Measurements from ENCODE around the gene GALR3.
"Not testable (repeated sequence)": the region's sequence is repeated elsewhere in the genome, so short reads cannot be mapped to it uniquely, and the experiment has no call there.

Gene GALR3

DNA sequence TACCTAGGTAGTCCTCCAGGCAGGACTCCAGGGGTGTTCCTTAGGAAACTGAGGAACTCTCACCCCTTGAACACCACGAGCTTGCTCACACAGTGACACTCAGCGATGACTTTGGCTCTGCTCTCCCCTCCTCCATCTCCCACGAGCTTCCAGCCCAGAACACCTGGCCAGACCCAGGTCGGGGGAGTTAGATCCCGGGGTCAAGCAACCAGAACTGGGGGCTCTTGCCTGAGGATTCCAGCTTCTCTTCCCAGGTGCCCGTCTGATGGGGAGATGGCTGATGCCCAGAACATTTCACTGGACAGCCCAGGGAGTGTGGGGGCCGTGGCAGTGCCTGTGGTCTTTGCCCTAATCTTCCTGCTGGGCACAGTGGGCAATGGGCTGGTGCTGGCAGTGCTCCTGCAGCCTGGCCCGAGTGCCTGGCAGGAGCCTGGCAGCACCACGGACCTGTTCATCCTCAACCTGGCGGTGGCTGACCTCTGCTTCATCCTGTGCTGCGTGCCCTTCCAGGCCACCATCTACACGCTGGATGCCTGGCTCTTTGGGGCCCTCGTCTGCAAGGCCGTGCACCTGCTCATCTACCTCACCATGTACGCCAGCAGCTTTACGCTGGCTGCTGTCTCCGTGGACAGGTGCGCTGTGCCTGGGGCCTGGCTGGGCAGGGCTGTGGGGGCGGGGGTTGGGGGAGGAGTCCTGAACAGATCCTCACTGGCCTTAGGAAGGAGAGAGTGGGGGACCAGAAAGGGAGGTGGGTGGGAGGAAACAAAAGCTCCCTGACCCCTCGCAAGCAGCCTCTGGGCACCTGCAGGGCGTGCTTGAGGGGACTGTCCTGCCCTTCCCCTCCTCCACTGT is at the start of gene GALR3:
Gene GALR3 (plus strand): TSS at position 249 of the 852 bp plus-strand sequence. CDS start 25 bp downstream, at position 274.
- DNase-seq (ENCODE audit: low spot score) = no peak

DNA sequence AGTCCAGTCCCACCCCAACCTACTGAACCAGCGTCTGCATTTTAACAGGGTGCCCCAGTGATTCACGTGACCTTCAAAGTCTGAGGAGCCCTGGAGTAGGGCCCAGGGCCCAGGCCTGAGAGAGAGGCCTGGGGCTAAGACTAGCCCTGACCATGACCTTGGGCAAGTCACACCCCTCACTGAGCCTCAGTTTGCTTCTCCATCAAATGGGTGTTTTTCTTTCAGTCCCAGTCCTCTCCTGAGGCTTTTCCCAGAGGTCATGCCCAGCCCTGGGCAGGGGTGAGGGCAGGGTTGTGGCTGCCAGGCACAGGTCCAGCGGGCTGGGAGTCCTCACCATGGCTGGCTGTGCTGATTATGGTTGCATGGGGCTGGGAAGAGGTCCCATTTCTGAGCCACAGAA is 48.5 kb upstream of the GALR3 start:
- no peak for DNase-seq (ENCODE audit: low spot score)

DNA sequence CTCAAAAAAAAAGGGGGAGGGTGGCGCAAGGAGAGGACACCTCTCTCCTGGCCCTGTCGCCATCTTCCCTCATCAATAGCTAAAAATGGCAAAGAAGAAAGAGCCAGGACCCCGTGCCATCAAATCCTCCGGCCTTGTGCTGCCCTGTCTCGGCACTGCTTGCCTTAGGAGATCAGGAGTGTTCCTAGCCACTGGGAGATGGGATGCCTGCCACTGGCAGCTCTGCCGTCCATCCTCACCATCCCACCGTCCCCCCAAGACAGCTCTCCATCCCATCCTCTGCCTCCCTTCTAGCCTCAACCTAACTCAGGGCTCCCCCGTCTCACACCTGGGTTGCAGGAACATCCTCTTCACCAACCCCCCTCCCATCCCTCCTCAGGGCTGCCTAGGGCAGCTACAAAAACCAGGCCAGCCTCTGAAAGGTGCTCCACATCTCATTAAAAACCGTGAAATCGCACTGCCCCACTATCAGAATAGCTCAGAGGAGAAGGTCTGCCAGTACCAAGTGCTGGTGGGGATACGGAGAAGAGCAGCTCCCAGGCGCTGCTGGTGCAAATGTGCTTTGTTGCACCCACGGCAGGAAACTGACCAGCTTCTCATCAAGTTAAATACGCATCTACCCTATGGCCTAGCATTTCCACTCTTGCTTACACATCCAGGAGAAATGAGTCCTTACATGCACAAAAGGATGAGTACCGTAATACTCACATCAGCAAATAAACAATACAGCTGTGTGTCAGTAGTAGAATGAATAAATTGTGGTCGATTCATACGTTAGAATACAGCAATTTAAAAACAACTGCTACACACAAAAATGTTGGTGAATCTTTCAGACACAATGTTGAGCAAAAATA is 47.2 kb upstream of the GALR3 start:
- DNase-seq (ENCODE audit: low spot score) = no peak

DNA sequence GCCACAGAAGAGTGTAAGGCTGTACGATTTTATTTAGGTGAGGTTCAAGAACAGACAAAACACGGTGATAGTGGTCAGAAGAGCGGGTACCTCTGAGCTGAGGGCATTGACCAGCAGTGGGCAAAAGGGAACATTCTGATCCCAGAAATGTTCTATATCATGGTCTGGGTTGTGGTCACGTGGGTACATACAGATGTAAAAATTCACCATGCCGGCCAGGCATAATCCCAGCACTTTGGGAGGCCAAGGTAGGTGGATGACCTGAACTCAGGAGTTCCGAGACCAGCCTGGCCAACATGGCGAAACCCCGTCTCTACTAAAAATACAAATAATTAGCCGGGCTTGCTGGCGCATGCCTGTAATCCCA is 46.6 kb upstream of the GALR3 start:
- DNase-seq (ENCODE audit: low spot score) = no peak

DNA sequence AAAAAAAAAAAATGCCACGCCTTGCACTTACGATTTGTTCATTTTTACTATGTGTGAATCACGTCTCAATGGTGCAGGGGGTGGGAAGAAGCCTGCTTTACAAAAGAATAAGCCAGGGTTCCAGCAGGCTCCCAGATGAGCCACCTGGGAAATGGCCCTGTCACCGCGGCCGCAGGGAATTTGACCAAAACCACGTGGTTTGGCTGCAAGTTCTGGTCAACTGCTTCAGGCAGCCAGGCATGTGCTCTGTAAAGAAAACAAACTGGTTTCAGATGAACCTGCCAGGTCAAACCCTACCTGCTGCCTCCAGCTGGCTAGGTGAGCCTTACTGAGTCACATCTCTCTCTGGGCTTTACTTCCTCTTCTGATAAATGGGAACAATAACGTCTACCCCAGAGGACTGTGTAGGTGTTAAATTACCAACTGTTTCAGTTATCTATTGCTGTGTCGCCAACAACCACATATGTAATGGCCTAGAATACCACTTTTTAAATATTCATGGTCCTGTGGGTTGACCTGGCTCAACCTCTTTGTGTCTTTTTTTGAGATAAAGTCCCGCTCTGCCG is 46.0 kb upstream of the GALR3 start:
- no peak for DNase-seq (ENCODE audit: low spot score)

GRCh38 chr22:37778370-37779009 is 44.7 kb upstream of the GALR3 start:
- no peak for DNase-seq (ENCODE audit: low spot score)

- no peak for DNase-seq (ENCODE audit: low spot score)
Measured at GRCh38 chr22:37781434-37782059, 41.6 kb upstream of the GALR3 start.

DNA sequence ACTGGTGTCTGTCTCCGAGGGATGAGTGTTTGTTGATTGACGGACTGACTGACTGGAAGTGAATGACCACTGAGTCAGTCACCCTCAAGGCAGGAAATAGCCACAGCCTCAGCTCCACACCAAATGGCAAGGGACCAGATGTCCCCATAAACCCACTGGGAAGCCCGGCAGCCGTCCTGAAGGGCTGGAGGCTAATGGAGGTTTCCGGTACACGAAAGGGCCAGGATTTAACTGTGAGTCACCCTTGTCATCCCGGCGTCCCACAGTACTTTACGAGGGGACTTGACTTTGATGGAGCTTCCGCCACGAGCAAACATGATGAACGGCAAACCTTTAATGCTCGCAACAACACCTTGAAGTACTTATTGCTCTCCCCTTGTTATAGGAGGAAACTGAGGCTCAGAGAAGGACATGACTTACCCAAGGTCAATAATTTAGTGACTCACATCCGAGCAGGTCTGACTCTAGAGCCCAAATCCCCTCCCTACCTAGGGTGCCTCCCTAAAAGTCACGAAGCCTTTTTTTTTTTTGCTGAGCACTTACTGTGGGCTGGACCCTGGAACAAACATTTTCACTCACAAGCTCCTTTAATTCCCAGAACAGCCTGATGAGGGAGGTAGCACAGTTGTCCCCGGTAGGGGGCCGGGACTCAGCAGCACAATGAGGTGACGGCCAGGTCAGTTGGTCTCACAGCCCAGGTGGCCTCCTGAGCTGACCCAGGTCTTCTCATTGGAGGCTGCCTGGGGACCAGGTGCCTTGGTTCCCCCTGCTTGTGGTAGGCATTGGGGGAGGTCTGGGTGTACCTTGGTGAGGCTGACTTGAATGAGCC is 40.6 kb upstream of the GALR3 start:
- no peak for DNase-seq (ENCODE audit: low spot score)

DNA sequence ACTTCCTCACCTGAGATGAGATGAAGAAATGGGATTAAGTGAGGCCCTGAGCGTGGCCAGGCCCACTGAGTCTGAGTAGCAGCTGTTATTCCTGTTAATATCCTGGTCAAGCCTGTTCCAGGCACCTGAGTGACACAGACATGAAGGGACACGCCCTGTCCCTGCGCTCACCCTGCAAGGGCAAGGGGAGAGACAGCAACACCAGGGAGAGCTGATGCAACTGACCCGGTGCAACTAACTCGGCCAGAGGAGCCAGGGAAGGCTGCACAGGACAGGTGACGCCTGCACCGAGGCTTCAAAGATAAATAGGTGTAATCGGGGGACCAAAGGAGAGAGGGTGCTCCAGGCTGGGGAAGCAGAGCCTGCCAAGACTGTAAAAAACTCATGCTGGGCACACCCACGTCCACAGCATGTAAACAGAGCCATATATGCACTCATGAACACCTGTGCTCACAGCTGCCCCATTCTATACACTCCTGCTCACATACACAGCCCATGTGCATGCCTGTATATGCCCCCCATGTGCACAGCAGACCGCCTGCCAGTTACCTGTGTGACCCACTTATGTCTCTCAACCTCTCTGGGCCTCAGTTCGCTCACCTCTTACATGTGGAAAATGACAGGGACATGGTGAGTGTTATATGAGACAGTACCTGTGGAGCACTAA is 38.2 kb upstream of the GALR3 start:
- no peak for DNase-seq (ENCODE audit: low spot score)

DNA sequence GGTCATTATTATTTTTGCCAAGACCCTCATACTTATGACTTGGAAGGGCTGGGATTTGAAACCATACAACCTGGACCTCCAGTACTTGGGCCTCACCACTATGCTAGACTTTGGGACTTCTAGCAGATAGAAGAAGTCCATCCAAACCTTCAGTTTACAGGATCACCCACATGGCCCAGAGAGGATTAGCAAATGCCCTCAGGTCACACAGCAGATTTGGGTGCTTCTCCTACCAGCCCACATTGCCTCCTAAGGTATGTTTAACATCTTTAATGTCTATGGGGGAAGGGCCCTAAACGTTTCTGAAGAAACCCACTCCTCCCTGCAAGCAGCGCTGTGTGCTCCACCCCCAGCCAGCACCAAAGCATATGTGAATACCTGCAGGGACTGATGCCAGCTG is 32.9 kb upstream of the GALR3 start:
- no peak for DNase-seq (ENCODE audit: low spot score)

DNA sequence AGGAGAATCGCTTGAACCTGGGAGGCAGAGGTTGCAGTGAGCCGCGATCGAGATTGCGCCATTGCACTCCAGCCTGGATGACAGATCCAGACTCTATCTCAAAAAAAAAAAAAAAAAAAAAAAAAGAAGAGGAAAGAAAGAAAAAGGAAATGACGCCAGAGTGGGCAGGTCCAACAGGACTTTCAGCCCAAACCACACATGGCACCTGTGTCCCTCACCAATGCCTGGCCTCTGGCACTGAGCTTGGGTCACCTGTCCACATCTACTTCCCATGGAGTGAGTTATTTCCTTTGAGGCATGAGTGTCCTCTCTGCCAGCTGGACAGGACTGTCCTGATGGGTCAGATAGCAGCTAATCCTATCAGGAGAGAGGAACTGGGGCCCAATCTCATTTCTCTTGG is 30.7 kb upstream of the GALR3 start:
- DNase-seq (ENCODE audit: low spot score) = no peak

- no peak for DNase-seq (ENCODE audit: low spot score)
Measured at GRCh38 chr22:37794376-37794775, 28.8 kb upstream of the GALR3 start.

- no peak for DNase-seq (ENCODE audit: low spot score)
Measured at GRCh38 chr22:37796079-37796478, 27.1 kb upstream of the GALR3 start.

DNA sequence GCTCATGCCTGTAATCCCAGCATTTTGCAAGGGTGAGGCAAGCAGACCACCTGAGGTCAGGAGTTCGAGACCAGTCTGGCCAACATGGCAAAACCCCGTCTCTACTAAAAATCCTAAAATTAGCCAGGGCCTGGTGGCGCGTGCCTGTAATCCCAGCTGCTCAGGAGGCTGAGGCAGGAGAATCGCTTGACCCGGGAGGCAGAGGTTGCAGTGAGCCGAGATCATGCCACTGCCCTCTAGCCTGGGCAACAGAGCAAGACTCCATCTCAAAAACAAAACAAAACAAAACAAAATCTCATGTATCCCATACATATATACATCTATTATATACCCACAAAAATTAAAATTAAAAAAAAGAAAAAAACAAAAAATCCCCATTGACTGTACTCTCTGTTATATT is 25.9 kb upstream of the GALR3 start:
- not testable (repeated sequence) for DNase-seq (ENCODE audit: low spot score)

DNA sequence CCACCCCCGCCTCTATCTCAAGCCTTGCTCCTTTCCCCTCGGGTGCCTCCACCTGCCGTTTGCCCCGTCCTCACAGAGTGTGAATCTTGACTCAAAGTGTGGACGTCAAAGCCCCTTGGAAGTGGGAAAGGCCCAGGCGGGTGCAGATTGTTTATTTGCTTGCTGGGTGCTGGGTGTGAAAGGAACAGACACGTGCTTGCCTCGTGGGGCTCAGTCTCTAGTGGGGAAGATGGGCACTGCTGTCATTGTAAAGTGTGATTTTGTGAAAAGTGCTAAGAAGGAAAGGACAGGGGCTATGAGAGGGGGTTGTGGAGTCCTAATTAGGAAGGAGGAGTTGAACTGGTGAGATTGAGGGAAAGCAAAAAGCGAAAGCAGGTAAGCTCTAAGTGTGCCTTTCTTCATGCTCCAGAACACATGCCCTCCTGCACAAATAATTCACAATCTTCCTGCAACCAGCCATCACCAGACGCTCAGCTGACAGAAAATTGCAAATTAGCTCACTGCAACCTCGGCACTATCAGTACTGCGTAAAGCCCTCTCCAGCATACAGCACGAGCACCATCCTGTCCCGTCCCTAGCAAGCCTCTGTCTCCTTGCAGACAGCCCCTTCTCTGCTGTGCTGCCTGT is 25.2 kb upstream of the GALR3 start:
- no peak for DNase-seq (ENCODE audit: low spot score)

- DNase-seq (ENCODE audit: low spot score) = not testable (repeated sequence)
Measured at GRCh38 chr22:37799979-37800378, 23.2 kb upstream of the GALR3 start.

DNA sequence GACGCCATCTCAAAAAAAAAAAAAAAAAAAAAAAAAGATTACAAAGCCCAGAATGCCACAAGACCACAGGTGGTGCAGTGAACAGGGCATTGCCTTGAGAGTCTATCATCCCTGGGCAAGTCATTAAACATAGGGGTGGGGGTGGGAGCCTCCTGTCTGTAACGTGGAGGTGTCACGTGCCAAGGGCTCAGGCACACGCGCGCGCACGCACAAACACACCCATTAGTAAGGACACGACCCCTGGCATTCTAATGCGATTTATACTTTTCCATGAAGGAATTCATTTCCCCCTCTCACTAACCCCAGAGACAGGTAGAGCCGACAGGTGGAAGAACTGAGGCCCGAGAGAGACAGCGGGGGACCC is 21.3 kb upstream of the GALR3 start:
- no peak for DNase-seq (ENCODE audit: low spot score)

GRCh38 chr22:37802310-37803194 is 20.6 kb upstream of the GALR3 start:
- no peak for DNase-seq (ENCODE audit: low spot score)

GRCh38 chr22:37803195-37803638 is 20.0 kb upstream of the GALR3 start:
- no peak for DNase-seq (ENCODE audit: low spot score)
